ENCODE results near the gene PAQR7.

Gene PAQR7

GRCh38 chr1:25815208-25816111, 60.0 kb downstream of the PAQR7 start:
- DNase-seq: no peak

- DNase-seq: no peak
These were observed 60.9 kb downstream of the PAQR7 start for GRCh38 chr1:25814549-25815087.

GRCh38 chr1:25813734-25814471, 61.6 kb downstream of the PAQR7 start:
- DNase-seq: no peak

GRCh38 chr1:25813071-25813733, 62.3 kb downstream of the PAQR7 start:
- no peak for DNase-seq
